IPS-15b (cell line): Measurements from ENCODE around the gene SNRPD2.
A peak's percentile ranks its signal among the peaks of the same experiment; 100 is the strongest.

Experiments used
- H3K27me3 ChIP-seq: one replicate; pipeline ENCODE4 v1.6.1; 2013; ENCODE audit warnings: low read length; ENCODE audit not compliant: control insufficient read depth, insufficient read depth
- H3K36me3 ChIP-seq: one replicate; pipeline ENCODE4 v1.6.1; 2013; ENCODE audit warnings: low read length; ENCODE audit not compliant: control insufficient read depth, insufficient read depth
- H3K4me1 ChIP-seq: one replicate; pipeline ENCODE4 v1.6.1; 2013; ENCODE audit warnings: mild to moderate bottlenecking, low read length; ENCODE audit not compliant: control insufficient read depth, insufficient read depth
- H3K4me3 ChIP-seq: one replicate; pipeline ENCODE4 v1.5.1; 2013; ENCODE audit warnings: low read depth, low read length
- H3K9ac ChIP-seq: one replicate; pipeline ENCODE4 v1.6.1; 2013; ENCODE audit warnings: low read depth, mild to moderate bottlenecking, low read length
- H3K9me3 ChIP-seq: one replicate; pipeline ENCODE4 v1.6.1; 2013; ENCODE audit warnings: mild to moderate bottlenecking, low read length; ENCODE audit not compliant: control insufficient read depth, insufficient read depth

Gene SNRPD2

DNA sequence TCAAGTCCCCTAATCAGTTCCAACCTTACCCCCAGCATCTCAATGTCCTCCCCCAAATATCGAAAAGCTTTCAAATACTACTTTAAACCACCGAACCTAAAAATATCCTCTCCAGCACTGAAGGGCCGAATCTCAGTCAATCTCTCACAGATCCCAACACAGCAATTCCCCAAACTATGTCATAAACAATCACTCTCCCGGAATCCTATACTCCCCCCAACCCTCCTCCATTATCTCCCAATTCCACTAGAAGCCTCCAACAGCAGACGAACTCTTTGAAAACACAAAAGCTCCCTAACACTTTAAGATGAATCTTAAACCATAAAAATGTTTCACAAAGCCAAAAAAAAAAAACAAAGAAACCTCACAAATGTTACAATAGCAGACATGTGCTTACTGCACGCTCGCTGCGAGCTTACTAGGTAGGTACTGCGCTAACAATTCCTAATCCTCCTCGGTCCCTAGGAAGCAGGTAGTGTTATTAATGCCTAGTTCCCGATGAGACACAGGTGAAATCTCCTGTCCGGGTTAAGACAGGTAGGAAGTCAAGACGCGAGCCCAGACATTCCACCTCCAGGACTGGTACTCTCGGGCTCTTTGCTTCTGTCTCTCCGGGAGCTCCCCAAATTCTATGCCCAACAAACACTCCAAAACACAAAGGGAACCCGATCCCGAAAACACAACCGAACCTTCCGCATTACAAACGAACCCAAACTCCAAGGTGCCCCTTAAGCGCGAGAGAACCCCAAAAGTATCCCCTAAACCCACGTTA, 24.8 kb upstream of the SNRPD2 start:
- peak overlapping the region; percentile 87 for H3K9ac ChIP-seq
- no peaks in the 10 kb centered on the region for H3K27me3 ChIP-seq
- peak overlapping the region; percentile 90 for H3K4me3 ChIP-seq
- peaks cover 15% of the 10 kb centered on the region for H3K36me3 ChIP-seq
- no peaks in the 10 kb centered on the region for H3K9me3 ChIP-seq
- H3K4me1 ChIP-seq = peaks cover 11% of the 10 kb centered on the region

DNA sequence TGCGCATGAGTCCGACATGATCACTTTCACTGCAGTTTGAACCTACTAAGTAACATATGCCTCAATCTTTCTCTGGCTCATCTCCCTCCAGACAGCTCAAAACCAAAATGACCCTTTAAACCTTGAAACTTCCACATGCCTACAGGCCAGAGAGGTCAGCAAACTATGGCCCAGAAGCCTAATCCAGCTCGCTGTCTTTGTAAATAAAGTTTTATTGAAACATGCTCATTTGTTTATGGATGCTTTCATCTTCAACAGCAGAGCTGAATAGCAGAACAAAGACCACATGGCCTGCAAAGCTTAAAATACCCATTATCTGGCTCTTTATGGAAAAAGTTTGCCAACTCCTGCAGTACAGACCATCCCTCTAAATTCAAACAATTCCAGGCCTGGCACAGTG, 23.4 kb upstream of the SNRPD2 start:
- H3K27me3 ChIP-seq = no peaks in the 10 kb centered on the region
- H3K36me3 ChIP-seq = peaks cover 15% of the 10 kb centered on the region
- H3K4me1 ChIP-seq = peaks cover 11% of the 10 kb centered on the region
- no peak overlapping the region for H3K9ac ChIP-seq
- no peak overlapping the region for H3K4me3 ChIP-seq
- H3K9me3 ChIP-seq = no peaks in the 10 kb centered on the region

DNA sequence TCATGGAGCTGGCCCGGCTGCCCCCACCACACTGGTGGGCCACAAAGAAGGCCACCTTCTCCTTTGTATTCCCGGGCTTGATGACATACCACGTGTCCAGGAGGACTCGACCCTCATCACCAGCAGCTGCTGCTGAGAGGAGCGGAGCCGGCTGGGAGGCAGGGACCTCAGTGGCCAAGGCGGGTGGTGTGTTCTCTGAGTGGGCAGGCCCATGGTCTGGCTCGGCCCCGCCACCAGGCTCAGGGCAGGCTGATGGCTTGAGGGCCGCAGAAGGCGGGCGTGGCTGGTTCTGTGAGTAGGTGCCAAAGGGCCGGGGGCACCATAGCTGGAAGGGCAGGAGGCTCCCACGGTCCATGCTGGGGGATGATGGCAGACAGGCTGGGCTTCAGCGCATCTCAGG, 21.4 kb upstream of the SNRPD2 start:
- peaks cover 15% of the 10 kb centered on the region for H3K36me3 ChIP-seq
- H3K9me3 ChIP-seq = no peaks in the 10 kb centered on the region
- H3K27me3 ChIP-seq = no peaks in the 10 kb centered on the region
- peaks cover 6% of the 10 kb centered on the region for H3K4me1 ChIP-seq
- no peak overlapping the region for H3K9ac ChIP-seq
- no peak overlapping the region for H3K4me3 ChIP-seq

DNA sequence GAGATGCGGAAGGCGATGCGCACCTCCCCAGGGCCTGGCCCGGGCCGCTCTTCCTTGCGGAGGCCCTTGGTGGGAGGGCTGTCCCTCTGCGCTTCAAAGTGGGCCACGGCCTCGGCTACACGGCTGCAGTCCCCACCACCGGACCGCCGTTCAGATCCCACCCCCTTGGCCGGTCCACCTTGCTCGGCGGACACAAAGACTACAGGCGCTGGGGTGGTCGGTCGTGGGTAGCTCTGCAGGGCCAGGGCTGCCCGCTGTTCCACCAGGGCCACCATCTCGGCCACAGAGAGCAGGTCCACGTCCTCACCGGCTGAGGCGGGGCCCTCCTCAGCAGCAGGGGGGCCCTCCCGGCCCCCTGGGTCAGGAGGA, 20.9 kb upstream of the SNRPD2 start:
- Histone ChIP-seq H3K9me3 (no peaks in the 10 kb centered on the region), H3K27me3 (no peaks in the 10 kb centered on the region), H3K4me1 (peaks cover 5% of the 10 kb centered on the region), H3K9ac (no peak overlapping the region), H3K36me3 (peaks cover 15% of the 10 kb centered on the region), H3K4me3 (no peak overlapping the region)

DNA sequence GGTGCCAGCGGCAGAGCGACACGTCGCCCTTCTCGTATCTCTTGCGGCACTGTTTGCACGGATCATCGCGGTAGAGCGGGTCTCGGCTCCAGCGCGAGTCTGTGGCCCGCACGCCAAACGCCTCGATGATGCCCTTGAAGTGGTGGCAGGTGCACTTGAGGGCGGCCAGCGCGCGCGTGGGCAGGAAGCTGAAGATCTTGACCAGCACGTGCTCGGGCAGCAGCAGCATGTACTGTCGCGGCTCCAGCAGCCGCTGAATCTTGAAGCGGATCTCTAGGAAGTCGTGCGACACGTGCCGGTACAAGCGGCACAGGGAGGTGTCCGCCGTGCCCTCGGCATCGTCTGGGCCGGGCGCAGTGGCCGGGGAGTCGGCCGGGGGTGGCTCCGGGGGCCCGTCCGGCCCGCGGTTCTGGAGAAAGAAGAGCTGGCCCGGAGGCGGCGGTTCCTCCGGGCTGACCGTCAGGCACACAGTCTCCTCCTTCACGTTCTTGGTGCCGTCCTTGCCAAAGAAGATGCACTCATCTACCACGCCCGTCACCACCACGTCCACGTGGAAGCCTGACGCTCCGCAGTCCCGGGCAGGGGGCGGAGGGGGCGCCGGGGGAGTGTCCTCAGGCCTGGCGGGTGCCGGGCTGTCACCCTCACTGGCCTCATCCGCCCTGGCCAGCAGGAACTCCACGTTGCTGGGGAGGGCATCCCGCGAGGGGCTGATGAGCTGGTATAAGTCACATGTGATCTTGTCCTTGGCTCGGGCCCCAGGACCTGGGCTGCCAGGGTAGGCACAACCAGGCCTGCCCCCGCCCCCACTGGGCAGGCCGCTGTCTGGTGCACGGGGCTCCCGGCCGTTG, 20.3 kb upstream of the SNRPD2 start:
- peaks cover 15% of the 10 kb centered on the region for H3K36me3 ChIP-seq
- no peak overlapping the region for H3K9ac ChIP-seq
- no peak overlapping the region for H3K4me3 ChIP-seq
- no peaks in the 10 kb centered on the region for H3K27me3 ChIP-seq
- no peaks in the 10 kb centered on the region for H3K9me3 ChIP-seq
- peaks cover 5% of the 10 kb centered on the region for H3K4me1 ChIP-seq

DNA sequence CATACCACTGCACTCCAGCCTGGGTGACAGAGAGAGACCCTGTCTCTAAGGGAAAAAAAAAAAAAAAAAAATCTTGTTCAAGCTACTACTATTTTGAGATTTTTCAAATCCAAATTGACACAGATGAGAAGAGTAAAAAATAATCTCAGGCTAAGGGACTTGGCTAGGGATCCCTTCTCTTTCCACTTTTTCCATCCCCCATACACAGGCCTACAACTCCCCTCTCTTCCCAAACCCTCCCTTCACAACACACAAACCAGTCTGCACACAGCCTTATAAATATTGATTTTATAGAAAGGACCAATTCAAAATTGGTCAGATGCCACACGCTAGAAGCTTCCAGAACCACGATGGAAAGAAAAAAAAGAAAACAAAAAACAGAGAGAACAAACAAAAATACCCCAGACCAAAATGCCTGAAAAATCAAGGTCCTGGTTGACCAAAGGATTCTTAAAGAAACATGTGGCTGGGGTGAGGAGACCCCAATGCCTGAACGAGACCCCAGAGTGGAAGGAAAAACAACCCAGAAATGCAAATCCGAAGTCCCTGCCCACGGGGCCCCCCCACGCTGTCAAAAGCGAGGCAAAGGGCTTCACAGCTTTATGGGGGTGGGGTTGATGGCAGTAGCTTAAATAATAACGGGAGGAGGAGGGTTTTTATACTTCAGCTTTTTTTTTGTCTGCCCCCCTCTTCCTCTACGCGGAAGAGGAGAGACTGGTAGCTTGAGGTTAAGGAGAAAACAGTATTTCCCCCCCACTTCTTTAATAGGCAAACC, 18.8 kb upstream of the SNRPD2 start:
- Histone ChIP-seq H3K4me3 (no peak overlapping the region), H3K9me3 (no peaks in the 10 kb centered on the region), H3K27me3 (no peaks in the 10 kb centered on the region), H3K9ac (no peak overlapping the region), H3K36me3 (peaks cover 15% of the 10 kb centered on the region), H3K4me1 (no peaks in the 10 kb centered on the region)

DNA sequence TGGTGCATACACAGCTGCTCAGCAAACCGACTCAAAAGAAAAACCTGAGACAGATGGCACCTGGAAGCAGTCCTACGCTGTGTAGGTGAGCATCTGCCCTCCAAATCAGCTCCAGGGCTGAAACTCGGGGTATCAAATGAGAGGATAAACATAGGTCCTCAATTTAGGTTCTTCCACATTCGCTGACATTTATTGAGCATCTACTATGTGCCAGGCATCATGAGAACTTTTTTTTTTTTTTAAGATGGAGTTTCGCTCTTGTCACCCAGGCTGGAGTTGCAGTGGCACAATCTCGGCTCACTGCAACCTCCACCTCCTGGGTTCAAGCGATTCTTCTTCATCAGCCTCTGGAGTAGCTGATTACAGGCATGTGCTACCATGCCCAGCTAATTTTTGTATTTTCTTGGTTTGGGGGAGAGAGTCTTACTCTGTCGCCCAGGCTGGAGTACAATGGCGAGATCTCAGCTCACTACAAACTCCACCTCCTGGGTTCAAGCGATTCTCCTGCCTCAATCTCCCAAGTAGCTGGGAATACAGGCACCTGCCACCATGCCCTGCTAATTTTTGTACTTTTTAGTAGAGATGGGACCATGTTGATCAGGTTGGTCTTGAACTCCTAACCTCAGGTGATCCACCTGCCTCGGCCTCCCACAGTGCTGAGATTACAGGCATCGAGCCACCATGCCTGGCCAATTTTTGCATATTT, 14.1 kb upstream of the SNRPD2 start:
- Histone ChIP-seq H3K4me3 (no peak overlapping the region), H3K9ac (no peak overlapping the region), H3K27me3 (no peaks in the 10 kb centered on the region)

DNA sequence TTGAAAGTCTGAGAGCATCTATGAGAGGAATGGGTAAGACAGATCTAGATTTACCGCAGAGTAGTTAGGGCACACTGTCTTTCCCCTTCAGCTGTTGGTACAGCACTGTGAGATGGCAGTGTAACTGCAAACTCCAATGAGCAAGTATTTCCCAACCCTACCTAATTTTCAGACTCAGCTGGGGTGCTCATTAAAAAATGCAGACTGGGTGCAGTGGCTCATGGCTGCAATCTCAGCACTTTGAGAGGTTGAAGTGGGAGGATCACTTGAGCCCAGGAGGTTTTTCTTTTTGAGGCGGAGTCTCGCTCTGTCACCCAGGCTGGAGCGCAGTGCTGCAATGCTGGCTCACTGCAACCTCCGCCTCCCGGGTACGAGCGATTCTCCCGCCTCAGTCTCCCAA, 13.4 kb upstream of the SNRPD2 start:
- Histone ChIP-seq H3K36me3 (peaks cover 19% of the 10 kb centered on the region), H3K4me1 (no peaks in the 10 kb centered on the region), H3K27me3 (no peaks in the 10 kb centered on the region), H3K9me3 (no peaks in the 10 kb centered on the region), H3K9ac (no peak overlapping the region), H3K4me3 (no peak overlapping the region)

More for the DNA sequence above, 14.1 kb upstream of the SNRPD2 start:
- H3K4me1 ChIP-seq = no peaks in the 10 kb centered on the region
- no peaks in the 10 kb centered on the region for H3K9me3 ChIP-seq
- peaks cover 19% of the 10 kb centered on the region for H3K36me3 ChIP-seq

DNA sequence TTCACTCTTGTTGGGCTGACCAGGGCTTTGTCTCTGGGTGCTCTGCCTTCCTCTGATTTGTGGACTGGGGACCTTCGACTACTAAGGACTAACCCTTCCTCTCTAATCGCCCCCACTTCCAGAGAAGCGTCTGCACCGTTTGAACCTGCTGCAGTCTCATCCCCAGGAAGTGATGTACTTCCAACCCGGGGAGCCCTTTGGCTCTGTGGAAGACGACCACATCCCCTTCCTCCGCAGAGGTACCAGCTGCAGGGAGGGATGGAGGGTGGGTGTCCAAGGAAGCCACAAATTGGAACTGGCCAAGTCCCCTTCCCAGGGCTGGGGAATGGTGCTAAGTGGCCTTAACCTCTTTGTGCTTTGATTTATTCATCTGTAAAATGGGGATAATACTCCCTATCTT, 9.9 kb upstream of the SNRPD2 start:
- Histone ChIP-seq H3K4me1 (no peaks in the 10 kb centered on the region), H3K4me3 (no peak overlapping the region), H3K36me3 (peaks cover 26% of the 10 kb centered on the region), H3K9ac (no peak overlapping the region), H3K9me3 (no peaks in the 10 kb centered on the region), H3K27me3 (no peaks in the 10 kb centered on the region)

DNA sequence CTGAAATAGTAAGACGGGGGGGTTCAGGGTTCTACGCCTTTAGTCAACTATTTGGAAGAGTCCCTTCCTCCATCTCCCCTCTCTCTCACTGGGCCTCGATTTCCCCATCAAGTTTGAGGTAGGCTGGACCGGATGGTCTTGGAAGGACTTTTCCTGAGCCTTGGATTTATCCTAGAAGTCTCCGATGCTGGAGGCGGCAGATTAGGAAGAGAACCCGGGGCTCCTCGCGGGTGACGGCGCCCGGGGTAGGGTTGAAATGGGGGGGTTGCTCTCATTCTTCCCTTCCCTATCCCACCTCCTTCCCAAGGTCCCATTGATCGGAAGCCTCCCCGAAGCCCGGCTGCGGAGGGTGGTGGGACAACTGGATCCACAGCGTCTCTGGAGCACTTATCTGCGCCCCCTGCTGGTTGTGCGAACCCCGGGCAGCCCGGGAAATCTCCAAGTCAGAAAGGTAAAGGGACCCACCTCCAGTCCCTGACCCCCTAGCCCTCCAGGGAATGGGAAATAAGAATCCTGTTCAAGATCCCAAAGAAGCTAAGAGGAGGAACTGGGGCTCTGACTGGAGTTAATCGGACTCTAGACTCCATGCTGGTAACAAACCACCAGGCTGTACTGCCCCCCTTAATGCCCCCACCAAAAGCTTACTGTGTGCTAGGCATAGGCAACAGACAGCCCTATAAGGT, 1.5 kb upstream of the SNRPD2 start:
- H3K4me1 ChIP-seq = peaks cover 2% of the 10 kb centered on the region
- peak overlapping the region; percentile 94 for H3K4me3 ChIP-seq
- peak overlapping the region; percentile 79 for H3K9ac ChIP-seq
- H3K36me3 ChIP-seq = peaks cover 31% of the 10 kb centered on the region
- H3K9me3 ChIP-seq = no peaks in the 10 kb centered on the region
- H3K27me3 ChIP-seq = no peaks in the 10 kb centered on the region
